K562 (cell line): ENCODE data around the gene MON2. TPM values are rescaled to one million over a fixed set of nuclear protein-coding genes. Genes with fewer than 3 reads are reported as not detected.

Experiments
- ATAC-seq: fragments of 200-7000 bp; cut with Tn5 transposase; 3 replicates; pipeline ENCODE4 v1.9.1; 2020; ENCODE audit warnings: moderate library complexity
- BruUV-seq: library from RNA; stranded (reverse); fragments of 400-500 nt; replicated peaks from 2 replicates; lab custom pipeline; 2021; lab: Mats Ljungman, UMichigan
- CTCF ChIA-PET: fragments of 300-600 bp; formaldehyde crosslinking; extraction: SDS; loops from one replicate; lab custom pipeline; 2021; ENCODE audit warnings: low intra/inter-chr PET ratio; lab: Yijun Ruan, JAX
- POLR2A ChIA-PET: fragments of 300-600, 350-650 bp; sonication (Branson Sonifier 250); formaldehyde crosslinking; extraction: SDS; loops from one replicate; lab custom pipeline; 2021; ENCODE audit warnings: antibody characterized with exemption, inconsistent platforms; lab: Yijun Ruan, JAX
- DNase-seq, 4 experiments: peaks; one replicate each; pipeline versions ENCODE4 v3.0.0 to v3.0.0-alpha.2; 2011 to 2018; ENCODE audit warnings: low spot score in 3 of 4, mixed read lengths in 3 of 4; ENCODE audit errors: extremely low read depth in 1 of 4
- FAIRE-seq: peaks from 2 replicates; lab custom pipeline; 2011; peaks lifted over from hg19 to GRCh38; lab: Jason Lieb, UNC
- H2AFZ ChIP-seq: 2 replicates; pipeline ENCODE4 v1.6.0; 2011; ENCODE audit warnings: low read depth, low read length, control low read depth, inconsistent platforms
- H3K27ac ChIP-seq: fragments of 200-600 bp; 3 replicates; pipeline ENCODE4 v1.8.0; 2011; ENCODE audit warnings: low read depth, mild to moderate bottlenecking, control low read depth, inconsistent platforms, low read length, moderate library complexity, mixed read lengths; ENCODE audit errors: extremely low read depth
- H3K27me3 ChIP-seq, 2 experiments: fragments of 300-600 bp in 1 of 2; 2 replicates in 1 of 2; 3 replicates in 1 of 2; pipeline versions ENCODE4 v1.6.0 to v1.8.0; 2011; ENCODE audit warnings: inconsistent platforms in 2 of 2, low read length in 2 of 2, mild to moderate bottlenecking in 1 of 2, mixed read lengths in 1 of 2, moderate library complexity in 1 of 2; ENCODE audit not compliant: control insufficient read depth in 2 of 2, insufficient read depth in 2 of 2
- H3K36me3 ChIP-seq: fragments of 300-600 bp; 3 replicates; pipeline ENCODE4 v1.8.0; 2011; ENCODE audit warnings: mild to moderate bottlenecking, low read length, inconsistent platforms; ENCODE audit not compliant: control insufficient read depth, insufficient read depth
- H3K4me1 ChIP-seq, 2 experiments: fragments of 200-600 bp in 1 of 2; replicated peaks in 1 of 2; 2 replicates in 1 of 2; 3 replicates in 1 of 2; pipeline versions ENCODE4 v1.5.1 to v1.8.0; 2011; ENCODE audit warnings: inconsistent platforms in 2 of 2, low read length in 2 of 2, mild to moderate bottlenecking in 1 of 2, mixed read lengths in 1 of 2, moderate library complexity in 1 of 2; ENCODE audit not compliant: control insufficient read depth in 2 of 2, insufficient read depth in 2 of 2
- H3K4me2 ChIP-seq: 2 replicates; pipeline ENCODE4 v1.6.1; 2011; ENCODE audit warnings: low read length, control low read depth, inconsistent platforms, mixed read lengths; ENCODE audit not compliant: insufficient read depth
- H3K4me3 ChIP-seq: fragments of 200-600 bp; sonication (generic), shearing (Covaris generic); 2 replicates; pipeline ENCODE4 v1.5.1; 2016; ENCODE audit warnings: control low read depth, inconsistent platforms
- H3K79me2 ChIP-seq: fragments of 200-600 bp; 3 replicates; pipeline ENCODE4 v1.8.0; 2011; ENCODE audit warnings: low read length, inconsistent platforms; ENCODE audit not compliant: control insufficient read depth, insufficient read depth
- H3K9ac ChIP-seq, 2 experiments: 2 replicates each; pipeline versions ENCODE4 v1.6.0 to v1.6.1; 2011; ENCODE audit warnings: low read depth in 2 of 2, low read length in 2 of 2, control low read depth in 1 of 2, inconsistent platforms in 1 of 2, mild to moderate bottlenecking in 1 of 2, mixed read lengths in 1 of 2; ENCODE audit not compliant: insufficient read depth in 1 of 2
- H3K9me1 ChIP-seq: one replicate; pipeline ENCODE4 v1.6.0; 2011; ENCODE audit warnings: inconsistent platforms, mild to moderate bottlenecking, low read length, moderate library complexity; ENCODE audit not compliant: control insufficient read depth, insufficient read depth
- H3K9me3 ChIP-seq: replicated peaks from 2 replicates; pipeline ENCODE4 v1.5.1; 2011; ENCODE audit warnings: low read depth, low read length, inconsistent platforms; ENCODE audit not compliant: control insufficient read depth, insufficient read depth
- H4K20me1 ChIP-seq: replicated peaks from 2 replicates; pipeline ENCODE4 v1.6.1; 2011; ENCODE audit warnings: low read length, inconsistent platforms, mixed read lengths; ENCODE audit not compliant: control insufficient read depth, insufficient read depth
- CBX1 ChIP-seq: sonication (generic); IDR thresholded peaks from 2 replicates; pipeline ENCODE4 v1.6.1; 2016; ENCODE audit warnings: antibody characterized with exemption, low read depth, mild to moderate bottlenecking
- CTCF ChIP-seq, 3 experiments: IDR thresholded peaks in 2 of 3; conservative IDR thresholded peaks in 1 of 3; 2 replicates each; pipeline ENCODE4 v1.5.1; 2011 to 2012; ENCODE audit warnings: low read length in 3 of 3, mild to moderate bottlenecking in 3 of 3, control low read depth in 2 of 3, improper control_type of control experiment in 1 of 3, inconsistent platforms in 1 of 3, low read depth in 1 of 3, mixed read lengths in 1 of 3, moderate library complexity in 1 of 3; ENCODE audit not compliant: insufficient read depth in 2 of 3
- DEAF1 ChIP-seq: fragments of 450-650 bp; formaldehyde crosslinking; IDR thresholded peaks from 2 replicates; pipeline ENCODE4 v1.4.0; 2020; ENCODE audit warnings: mild to moderate bottlenecking, moderate library complexity
- HMBOX1 ChIP-seq: sonication (generic); IDR thresholded peaks from 2 replicates; pipeline ENCODE4 v1.6.1; 2016
- RAD21 ChIP-seq, 2 experiments: fragments of 250-450 bp in 1 of 2; fragments of 450-650 bp in 1 of 2; sonication (Bioruptor Pico) in 1 of 2; formaldehyde crosslinking in 1 of 2; IDR thresholded peaks in 1 of 2; conservative IDR thresholded peaks in 1 of 2; 2 replicates each; pipeline versions ENCODE4 v1.4.0 to v1.8.0; 2020 to 2022; ENCODE audit warnings: mild to moderate bottlenecking in 2 of 2, moderate library complexity in 1 of 2
- SMARCA4 ChIP-seq: fragments of 450-650 bp; IDR thresholded peaks from 2 replicates; pipeline ENCODE4 v1.6.1; 2016
- TSC22D4 ChIP-seq: fragments of 450-650 bp; IDR thresholded peaks from 2 replicates; pipeline ENCODE4 v1.6.1; 2016; ENCODE audit warnings: missing genetic modification characterization, missing biosample characterization, control low read depth
- VEZF1 ChIP-seq: fragments of 200-800 bp; sonication (Bioruptor generic); IDR thresholded peaks from 2 replicates; pipeline ENCODE4 v1.6.1; 2017; ENCODE audit warnings: missing genetic modification characterization, missing compliant biosample characterization
- ZNF354B ChIP-seq: fragments of 250-450 bp; sonication (Bioruptor Pico); IDR thresholded peaks from 2 replicates; pipeline ENCODE4 v1.4.0; 2020
- ZNF695 ChIP-seq: fragments of 450-650 bp; formaldehyde crosslinking; IDR thresholded peaks from 2 replicates; pipeline ENCODE4 v1.4.0; 2020; ENCODE audit warnings: mild to moderate bottlenecking, moderate library complexity
- ZNF699 ChIP-seq: fragments of 250-450 bp; sonication (Bioruptor Pico); IDR thresholded peaks from 2 replicates; pipeline ENCODE4 v1.8.0; 2021; ENCODE audit warnings: mild to moderate bottlenecking, moderate library complexity; ENCODE audit not compliant: insufficient replicate concordance
- WGBS: fragments of 100-300 bp; shearing (Covaris generic); methylation state at CpG from one replicate; pipeline ENCODE4 v1.1.6; 2016; ENCODE audit warnings: low coverage, mixed read lengths; ENCODE audit not compliant: insufficient coverage; ENCODE audit errors: missing lambda C conversion rate; 5-methylcytosine and 5-hydroxymethylcytosine counted together
- in situ Hi-C: fragments of 300-500 bp; cut with MboI; formaldehyde crosslinking; loops from 4 replicates; pipeline ENCODE4 v1.15.0; 2018; ENCODE audit warnings: inconsistent platforms, mixed read lengths
- intact Hi-C: fragments of 100-400 bp; cut with micrococcal nuclease; formaldehyde crosslinking; loops from 2 replicates; pipeline ENCODE4 v1.14.2; 2022
- polyA plus RNA-seq, 8 experiments: library from polyadenylated mRNA; depleted of rRNA in 4 of 8; stranded (reverse) in 5 of 8; unstranded in 3 of 8; fragments of >200 nt; fragmentation: Nextera tagmentation in 2 of 8; fragmentation: Illumina TruSeq in 1 of 8; extraction: Ambion mirVana in 2 of 8; extraction: Trizol in 1 of 8; gene quantifications; 2 replicates each; pipeline versions ENCODE4 v1.2.1 to v1.2.3, GENCODE V29; 2011 to 2014; ENCODE audit warnings: inconsistent platforms in 1 of 8, missing spikeins in 1 of 8
- total RNA-seq, 7 experiments: library from RNA; depleted of rRNA in 6 of 7; stranded (reverse); fragments of >200 nt in 6 of 7; fragmentation: Illumina TruSeq in 2 of 7; extraction: Trizol in 2 of 7; gene quantifications; 2 replicates each; pipeline versions ENCODE4 v1.2.1 to v1.2.3, GENCODE V29; 2011 to 2021; ENCODE audit warnings: low replicate concordance in 1 of 7

The MON2 gene
- total and polyA plus RNA-seq, 9 of the 15 experiments (the other 6 are each of a cell fraction or from before 2014, with no cell fraction given): 3.6 to 31.6 (median 16.8) TPM

GRCh38 chr12:62581288-62582064, 114.8 kb downstream of the MON2 start:
- Histone ChIP-seq H3K27me3 (no peaks in the 10 kb centered on the region), H3K79me2 (no peaks in the 10 kb centered on the region), H3K4me1 (no peaks in the 10 kb centered on the region), H3K9me1 (no peaks in the 10 kb centered on the region), H3K4me2 (no peak overlapping the region), H3K4me3 (no peak overlapping the region), H3K9me3 (no peaks in the 10 kb centered on the region), H2AFZ (no peak overlapping the region), H3K9ac (no peak overlapping the region), H3K36me3 (peaks cover 16% of the 10 kb centered on the region; the same call in 1 of the 3 replicates), H3K27ac (no peak overlapping the region), H4K20me1 (no peaks in the 10 kb centered on the region)
- ATAC-seq (peak; percentile 95), DNase-seq (peak; percentile 15 to 51 (median 27)), FAIRE-seq (peak; percentile 83)
- CTCF ChIA-PET: interaction anchor here (0.7 to 3.9 kb wide), 4 partner anchors 10 to 487 kb away, joined by 3 to 33 read pairs (median 6); no protein-coding TSS in a partner anchor
- in situ Hi-C loops (loop anchor here (5.0 kb wide), 1 partner anchor 221 kb away; no protein-coding TSS in a partner anchor), intact Hi-C loops (loop anchor here (1.0 to 5.0 kb wide), 3 partner anchors 144 to 486 kb away; no protein-coding TSS in a partner anchor)
- BruUV-seq: no TSS peak
- POLR2A ChIA-PET: interaction anchor here (0.6 to 1.2 kb wide), 7 partner anchors 10 to 133 kb away, joined by 3 to 4 read pairs (median 3); no protein-coding TSS in a partner anchor
- 58% methylated on average over 11 of the region's 12 CpGs for WGBS
- TF ChIP-seq HMBOX1: peak; percentile 82
- peak; percentile 49 to 72 (median 51); a peak in 5 of 6 replicates for TF ChIP-seq CTCF (IDR thresholded peaks at IDR 0.05 in 2 of 3, conservative IDR thresholded peaks at IDR 0.05 in 1 of 3; ENCODE audit: insufficient read depth in 2 of 3, low read depth in 1 of 3, low read length in 3 of 3)
- TF ChIP-seq ZNF354B (CRISPR knock-in tag): no peak
- TF ChIP-seq DEAF1 (CRISPR knock-in tag): peak; percentile 66
- TF ChIP-seq ZNF699 (CRISPR knock-in tag): no peak
- TF ChIP-seq RAD21 (CRISPR knock-in tag; conservative IDR thresholded peaks at IDR 0.05 in 1 of 2, IDR thresholded peaks at IDR 0.05 in 1 of 2): peak; percentile 81 to 84
- TF ChIP-seq ZNF695: no peak
- no peak for TF ChIP-seq CBX1
- TF ChIP-seq VEZF1: no peak
- TF ChIP-seq TSC22D4: no peak
- no peak for TF ChIP-seq SMARCA4
